Mesodermal cell (in vitro differentiated cells): ENCODE data around the gene ST7.

Source experiments
- H3K27ac ChIP-seq: 2 replicates; pipeline ENCODE4 v1.7.0; 2013; ENCODE audit warnings: mild to moderate bottlenecking, low read depth, low read length, moderate library complexity; ENCODE audit not compliant: severe bottlenecking
- H3K36me3 ChIP-seq: 2 replicates; pipeline ENCODE4 v1.7.1; 2013; ENCODE audit warnings: mild to moderate bottlenecking, low read length, moderate library complexity; ENCODE audit not compliant: control insufficient read depth, insufficient read depth
- H3K4me1 ChIP-seq: one replicate; pipeline ENCODE4 v1.7.1; 2013; ENCODE audit warnings: mild to moderate bottlenecking, low read length; ENCODE audit not compliant: insufficient read depth, control insufficient read depth, poor library complexity, severe bottlenecking
- H3K4me3 ChIP-seq: 2 replicates; pipeline ENCODE4 v1.7.0; 2013; ENCODE audit warnings: low read length, control low read depth, mild to moderate bottlenecking; ENCODE audit not compliant: insufficient read depth, poor library complexity, severe bottlenecking; ENCODE audit errors: extremely low read depth
- H3K9me3 ChIP-seq: 2 replicates; pipeline ENCODE4 v1.7.1; 2013; ENCODE audit warnings: mild to moderate bottlenecking, low read length, moderate library complexity; ENCODE audit not compliant: control insufficient read depth
- WGBS, 2 experiments: methylation state at CpG; one replicate each; pipeline ENCODE4 v1.1.5; 2013; ENCODE audit warnings: missing lambda C conversion rate in 2 of 2; ENCODE audit not compliant: insufficient coverage in 2 of 2; 5-methylcytosine and 5-hydroxymethylcytosine counted together

The ST7 gene

DNA sequence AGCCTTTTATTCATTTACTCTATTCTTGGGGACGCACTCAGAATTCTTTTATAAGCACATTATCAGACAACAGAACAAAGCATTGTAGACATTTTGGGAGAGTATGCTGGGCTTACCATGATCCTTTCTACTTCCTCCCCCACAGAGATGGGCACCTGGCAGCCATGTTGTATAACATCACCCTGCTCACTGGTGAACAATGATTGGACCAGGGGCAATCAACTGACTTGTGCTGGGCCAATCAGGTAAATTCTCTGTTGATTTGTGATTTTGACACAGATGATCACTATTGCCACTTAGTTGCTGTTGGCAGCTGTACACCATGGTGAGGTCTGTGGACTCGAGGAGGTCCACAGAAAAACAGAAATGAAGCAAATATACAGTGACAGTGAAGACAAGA, 325.9 kb downstream of the ST7 start:
- Histone ChIP-seq H3K4me1 (no peaks in the 10 kb centered on the region), H3K36me3 (no peaks in the 10 kb centered on the region), H3K4me3 (no peak overlapping the region), H3K9me3 (no peaks in the 10 kb centered on the region), H3K27ac (no peak overlapping the region)
- 88 to 89% methylated on average over 1 of the region's 2 CpGs for WGBS, 2 experiments
